ENCODE measurements around the gene SPTBN1.
A peak's percentile ranks its signal among the peaks of the same experiment; 100 is the strongest.

The SPTBN1 gene

DNA sequence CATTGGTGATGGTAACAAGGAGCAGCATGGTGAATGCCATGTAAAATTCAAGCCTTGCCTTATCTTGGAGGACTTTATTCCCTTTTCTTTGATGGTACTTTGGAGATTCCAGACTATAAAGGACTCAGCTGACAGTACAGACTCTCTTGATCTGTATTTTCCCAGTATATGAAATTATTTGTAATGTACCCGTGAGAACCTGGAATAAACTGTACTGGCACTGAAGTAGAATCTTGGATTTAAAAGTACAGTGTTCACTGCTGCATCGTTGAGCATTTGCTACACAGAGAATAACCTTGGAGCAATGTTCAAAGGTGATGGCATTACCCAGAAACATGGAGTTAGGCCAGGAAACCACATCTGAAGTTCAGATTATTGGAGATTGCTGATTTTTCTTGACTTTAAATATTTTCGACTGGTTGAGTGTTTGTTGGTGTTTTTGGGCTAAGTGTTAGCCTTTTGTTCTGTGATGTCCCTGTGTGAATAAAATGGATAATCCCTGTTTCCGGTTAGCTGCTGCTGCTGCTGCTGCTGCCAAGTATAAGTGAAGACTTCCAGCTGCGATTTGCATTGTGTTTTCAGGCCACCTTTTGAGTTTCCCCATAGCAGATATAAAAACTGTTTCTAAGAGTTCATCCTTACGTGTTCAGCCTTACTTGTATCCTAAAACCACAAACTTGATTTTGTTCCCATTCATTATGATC is 122.0 kb downstream of the SPTBN1 start:
- DNase-seq, result no peak

DNA sequence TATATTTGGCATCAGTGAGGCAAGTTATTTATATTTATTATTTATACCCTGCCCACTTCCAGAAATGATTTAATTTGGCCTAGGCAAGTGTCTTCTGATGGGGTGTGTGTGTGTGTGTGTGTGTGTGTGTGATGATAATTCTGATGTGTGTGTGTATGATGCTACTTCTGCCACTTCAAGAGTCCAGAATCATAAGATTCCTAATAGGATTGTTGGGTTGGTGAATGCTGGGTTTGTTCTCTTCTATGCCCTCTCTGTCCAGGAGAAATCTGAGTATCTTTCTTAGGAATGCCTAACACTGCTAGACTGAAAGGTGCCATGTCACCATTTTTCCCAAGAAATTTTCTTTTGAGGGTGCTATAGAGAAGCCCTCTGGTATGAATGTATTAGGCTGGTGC is 122.5 kb downstream of the SPTBN1 start:
- DNase-seq, result no peak

DNA sequence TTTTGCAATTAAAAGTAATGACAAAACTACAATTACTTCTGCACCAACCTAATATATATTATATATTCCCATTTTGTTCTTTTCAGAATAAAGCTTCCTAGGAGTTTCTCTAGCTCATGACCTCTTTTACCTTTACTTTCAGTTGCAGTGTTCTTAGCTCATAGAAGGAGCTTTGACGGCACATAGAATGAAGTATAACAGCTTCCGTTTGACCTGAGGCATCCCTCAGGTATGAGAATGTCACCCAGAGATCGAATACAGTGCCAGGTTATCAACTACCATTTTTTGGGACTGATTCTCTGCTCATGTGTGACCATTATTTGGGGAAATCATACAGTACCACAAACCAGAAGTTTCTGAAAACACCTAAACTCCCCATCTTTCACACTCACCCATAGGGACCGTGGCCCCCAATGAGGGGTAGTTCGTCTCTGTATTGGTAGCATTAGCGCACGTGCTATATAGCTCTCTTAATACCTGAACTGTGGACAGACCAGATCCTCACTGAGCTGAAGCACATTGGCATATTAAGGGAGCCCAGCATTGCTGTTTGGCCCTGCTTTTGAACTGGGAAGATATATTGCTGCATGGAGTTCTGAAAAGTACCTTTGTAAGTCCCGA is 123.0 kb downstream of the SPTBN1 start:
- no peak for DNase-seq

DNA sequence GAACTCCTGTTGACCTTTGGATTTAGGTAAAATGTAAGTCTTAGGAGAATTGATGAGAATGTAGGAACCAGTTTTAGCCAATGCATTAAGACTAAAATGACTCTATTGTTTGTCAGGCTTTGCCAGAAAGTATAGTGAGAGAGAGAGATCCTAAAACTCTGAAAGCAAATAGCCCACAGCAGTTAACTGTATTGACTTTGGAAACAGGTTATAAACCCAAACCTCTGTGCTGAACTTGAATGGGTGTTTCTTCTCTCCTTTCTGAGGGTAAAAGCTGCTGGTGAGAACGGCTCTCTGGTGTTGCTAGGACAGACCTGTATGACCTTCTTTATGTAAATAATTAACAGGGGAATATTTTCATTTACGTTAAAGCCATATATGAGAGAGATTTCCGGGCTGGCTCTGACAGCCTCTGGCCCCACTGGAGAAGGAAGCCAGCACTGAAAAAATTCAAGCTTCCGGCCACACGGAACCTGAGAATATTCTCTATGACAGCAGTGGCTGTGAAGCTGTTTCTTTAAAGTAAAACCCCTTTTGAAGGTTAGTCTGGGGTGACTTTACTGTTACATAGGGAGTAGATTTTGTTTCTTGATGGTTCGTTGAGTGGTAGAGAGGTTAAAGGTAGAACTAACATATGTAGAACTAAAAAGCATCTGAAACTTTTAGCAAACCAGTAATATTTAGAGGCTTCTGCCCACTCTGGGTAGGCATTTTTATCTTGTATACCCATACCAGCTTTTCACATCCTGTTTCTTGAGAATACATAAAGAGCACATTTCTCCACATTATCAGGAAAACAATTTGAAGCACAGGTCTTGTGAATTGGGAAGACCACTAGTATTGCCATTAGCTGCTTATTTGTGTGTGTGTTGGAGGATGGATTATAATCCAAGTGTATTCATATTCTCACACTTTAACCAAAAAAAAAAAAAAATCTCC is 123.8 kb downstream of the SPTBN1 start:
- no peak for DNase-seq

DNA sequence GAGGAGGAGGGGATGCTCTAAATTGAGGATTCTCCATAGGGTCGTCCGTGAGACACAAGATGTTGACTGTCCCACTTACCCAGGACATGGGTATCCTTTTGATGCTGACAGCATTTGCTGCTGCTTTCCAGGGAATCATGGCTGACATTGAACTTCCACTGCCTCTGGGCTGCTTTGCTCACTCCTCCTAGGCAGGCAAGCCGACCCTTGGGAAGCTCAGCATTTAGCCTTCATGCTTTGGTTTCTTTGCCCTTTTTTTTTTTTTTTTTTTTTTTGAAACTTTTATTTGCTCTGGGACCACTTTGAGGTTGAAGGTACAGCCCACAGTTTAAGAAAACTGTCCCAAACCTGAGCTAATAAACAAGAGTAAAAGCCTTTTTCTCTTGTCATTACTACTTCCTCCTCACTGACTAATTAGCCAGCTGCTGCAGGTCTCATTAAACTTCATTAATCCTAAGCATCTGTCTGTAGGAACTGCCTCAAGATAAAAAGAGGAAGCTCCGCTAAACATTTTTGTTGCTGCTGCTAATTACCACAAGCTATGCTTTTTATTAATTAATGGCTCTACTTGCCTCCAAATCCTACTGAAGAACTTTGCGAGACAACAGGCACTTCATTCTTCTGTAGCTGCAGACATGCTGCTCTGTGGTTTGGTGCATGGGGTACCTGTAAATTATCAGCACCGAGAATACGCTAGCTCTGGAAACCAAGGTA is 125.4 kb downstream of the SPTBN1 start:
- peak; percentile 41 for DNase-seq

DNA sequence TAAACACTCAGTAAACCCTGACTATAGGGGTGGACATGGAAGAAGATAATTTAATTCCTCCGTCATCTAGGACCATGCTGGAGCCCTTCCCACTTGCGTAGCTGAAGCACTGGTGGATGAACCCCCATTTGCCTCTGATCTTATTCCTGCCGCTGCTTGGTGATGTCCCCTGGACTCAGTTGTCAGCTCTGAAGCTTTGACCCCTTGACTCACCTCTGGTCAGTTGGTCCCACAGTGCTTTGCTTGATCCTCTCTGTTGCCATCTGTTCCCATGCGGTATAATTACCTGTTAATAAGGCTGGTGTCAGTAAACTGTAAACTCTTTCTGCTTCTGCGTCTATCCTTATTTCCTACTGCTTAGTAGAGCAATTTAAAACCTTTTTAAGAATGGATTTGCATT is 126.9 kb downstream of the SPTBN1 start:
- DNase-seq, result no peak

GRCh38 chr2:54584598-54584997 is 128.5 kb downstream of the SPTBN1 start:
- no peak for DNase-seq

DNA sequence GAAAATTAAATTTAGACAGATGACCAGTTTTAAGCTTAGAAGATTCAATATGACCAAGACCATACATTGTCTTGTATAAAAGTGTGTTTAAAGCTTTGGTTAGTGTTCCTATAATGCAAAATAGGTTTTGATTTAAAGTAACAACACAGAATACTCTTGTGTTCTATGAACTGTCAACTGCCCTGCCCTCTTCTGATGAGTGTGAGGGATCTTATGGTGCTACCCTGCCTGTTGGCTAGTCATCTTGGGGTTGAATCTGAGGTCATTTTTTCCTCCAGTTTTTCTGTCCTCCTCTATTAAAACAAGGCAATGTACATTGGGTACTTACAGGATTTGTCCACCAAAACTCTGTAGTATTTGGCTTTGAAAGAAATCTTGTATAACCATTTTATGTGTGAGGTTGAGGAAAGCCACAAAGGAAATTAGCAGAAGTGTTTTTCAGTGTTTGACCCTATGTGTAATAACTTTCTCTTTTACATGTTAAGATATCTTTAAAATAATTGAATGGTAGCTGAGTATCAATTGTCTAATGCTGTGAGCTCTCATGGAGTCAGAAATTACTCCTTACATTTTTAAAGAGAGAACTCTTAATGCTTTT is 129.1 kb downstream of the SPTBN1 start:
- no peak for DNase-seq

DNA sequence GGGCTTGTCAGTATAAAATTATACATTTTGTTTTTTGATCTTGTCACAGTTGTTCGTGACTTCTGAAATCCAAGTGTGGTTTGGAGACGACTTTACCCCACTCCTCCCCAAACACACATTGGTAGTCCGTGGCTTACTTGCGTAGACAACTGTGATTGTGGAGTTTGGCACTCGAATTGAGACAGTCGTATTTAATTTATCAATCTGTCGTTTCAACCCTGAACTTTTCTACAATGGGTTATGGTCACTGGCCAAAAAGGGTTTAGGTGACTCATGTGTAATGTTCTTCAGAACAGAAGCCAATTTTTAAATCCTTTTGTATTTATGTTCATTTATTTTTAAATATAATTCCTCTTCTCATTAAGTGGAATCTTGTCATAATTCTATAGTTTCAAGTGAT is 129.9 kb downstream of the SPTBN1 start:
- no peak for DNase-seq

- DNase-seq, result no peak
Measured at GRCh38 chr2:54586494-54586893, 130.4 kb downstream of the SPTBN1 start.

- no peak for DNase-seq
Measured at GRCh38 chr2:54587171-54588016, 131.3 kb downstream of the SPTBN1 start.

DNA sequence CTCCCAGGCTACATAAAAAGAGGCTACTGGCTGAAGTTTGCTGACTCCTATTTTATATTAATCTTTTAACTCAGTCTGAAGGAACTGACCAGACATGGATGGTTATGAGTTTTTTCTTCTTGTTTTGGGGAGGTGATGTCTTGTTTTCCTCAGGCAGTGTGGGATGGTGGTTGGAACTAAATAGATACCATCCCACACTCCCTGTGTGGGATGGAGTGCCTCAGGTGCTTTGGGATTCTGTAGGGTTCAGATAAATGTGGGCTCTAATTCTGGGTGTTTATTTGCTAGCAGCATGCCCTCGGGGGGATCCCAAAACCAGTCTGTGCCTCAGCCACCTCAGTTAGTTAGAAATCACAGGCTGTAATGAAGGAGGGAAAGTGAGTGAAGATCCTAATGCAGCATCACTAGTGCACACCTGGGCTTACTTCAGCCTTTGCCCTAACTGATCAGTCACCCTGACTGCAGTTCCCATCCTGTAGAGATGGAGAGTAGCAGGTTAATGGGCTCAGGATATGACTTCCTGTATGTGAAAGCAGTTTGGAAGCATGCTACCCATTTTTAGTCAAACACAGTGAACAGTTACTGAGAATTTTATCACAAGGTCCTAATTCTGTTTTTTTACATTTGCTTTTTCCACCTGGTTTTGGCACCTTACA is 132.2 kb downstream of the SPTBN1 start:
- no peak for DNase-seq

- DNase-seq, result no peak
Measured at GRCh38 chr2:54589038-54589339, 132.9 kb downstream of the SPTBN1 start.

DNA sequence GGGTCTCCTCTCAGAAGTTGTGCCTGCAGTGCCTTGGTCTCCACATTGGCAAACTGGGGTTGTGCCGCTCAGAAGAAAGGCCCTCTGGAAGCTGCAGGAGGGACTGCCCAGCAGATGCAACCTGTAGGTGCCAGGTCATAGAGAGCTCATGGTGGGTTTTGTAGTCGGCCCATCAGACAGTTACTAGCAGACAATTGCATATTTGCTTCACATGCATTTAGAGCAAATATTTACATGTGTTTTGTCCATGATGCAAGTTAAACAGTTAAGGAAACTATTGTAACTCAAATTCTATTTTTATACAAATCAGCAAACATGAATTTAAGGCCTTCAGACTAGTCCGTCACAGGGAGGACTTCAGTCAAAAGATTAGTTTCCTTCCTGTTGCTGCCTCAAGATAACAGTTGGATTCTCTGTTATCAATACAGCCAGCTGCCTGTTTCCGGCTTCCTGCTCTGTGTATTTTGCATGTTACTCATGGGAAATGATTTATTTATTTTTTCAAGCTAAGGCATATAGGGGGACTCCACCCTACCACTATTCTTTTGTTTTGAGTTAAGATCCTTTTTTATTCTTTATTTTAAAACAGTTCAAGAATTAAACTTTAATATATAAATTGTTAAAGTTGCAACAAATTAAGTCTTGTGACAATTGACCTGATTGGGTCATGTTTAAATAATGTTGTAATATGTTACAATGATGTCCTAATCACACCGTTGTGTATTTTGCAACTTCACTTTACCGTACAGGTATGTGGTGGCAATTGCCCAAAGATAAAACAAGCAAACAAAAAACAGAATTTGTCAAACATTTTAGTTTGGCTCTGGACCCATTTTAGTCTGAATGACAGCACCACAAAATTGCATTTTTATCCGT is 133.5 kb downstream of the SPTBN1 start:
- no peak for DNase-seq

DNA sequence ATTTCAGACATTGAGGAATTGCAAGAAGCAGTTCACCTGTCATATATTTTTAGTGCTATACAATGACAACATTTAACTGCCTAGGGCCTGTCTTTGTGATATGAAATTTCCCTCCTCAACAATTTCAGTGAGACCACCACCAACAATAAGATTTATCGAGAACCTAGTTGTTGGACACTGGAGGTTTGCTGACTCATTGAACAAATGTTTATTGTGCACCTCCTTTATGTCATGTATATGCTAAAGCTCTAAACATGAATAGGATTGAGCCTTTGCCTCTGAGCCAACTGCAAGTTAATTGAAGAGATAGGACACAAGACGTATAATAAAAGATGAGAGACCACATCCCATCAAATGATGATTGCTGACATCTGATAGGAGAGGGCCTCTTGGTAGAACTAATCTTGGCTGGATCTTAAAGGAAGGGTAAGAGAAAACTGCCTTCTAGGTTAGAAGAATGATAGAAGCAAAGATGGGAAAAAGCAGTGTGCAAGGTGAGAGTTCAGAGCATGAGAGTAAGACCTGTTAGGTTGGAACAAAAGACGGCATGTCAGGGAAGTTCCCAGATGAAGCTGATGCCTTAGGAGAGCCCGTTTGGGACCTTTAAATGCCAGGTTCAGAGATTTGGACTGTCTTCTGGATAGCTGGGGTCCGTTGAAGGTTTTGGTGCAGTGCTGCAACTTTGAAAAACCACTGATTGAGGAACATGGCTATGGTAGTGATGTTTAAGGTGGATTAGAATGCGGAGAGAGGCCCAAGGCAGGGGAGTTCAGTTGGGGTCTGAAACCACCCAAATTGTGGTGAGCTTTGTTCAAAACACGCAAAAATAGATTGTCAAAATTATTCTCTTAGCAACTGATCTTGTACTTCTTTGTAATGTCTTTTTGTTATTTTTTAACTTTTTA is 134.3 kb downstream of the SPTBN1 start:
- no peak for DNase-seq

GRCh38 chr2:54591551-54591950 is 135.4 kb downstream of the SPTBN1 start:
- no peak for DNase-seq

DNA sequence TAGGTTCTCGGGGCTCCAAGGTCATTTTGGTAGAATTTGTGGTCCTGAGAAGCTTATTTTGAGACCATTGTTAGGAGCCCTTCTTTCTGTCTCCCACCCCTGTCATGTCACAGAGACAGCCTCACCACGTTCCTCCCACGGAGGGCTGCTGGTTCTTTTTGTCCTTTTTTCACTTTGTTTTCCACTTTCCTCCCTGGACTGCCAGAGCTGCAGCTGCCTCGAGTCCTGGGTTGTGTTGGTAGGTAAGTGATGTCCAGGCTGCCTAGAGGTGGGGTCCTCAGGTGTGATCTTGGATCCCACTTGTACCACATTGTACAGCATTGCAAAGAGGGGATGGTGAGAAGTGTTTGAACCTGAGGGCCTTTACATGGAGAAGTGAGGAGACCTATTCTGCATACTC is 137.1 kb downstream of the SPTBN1 start:
- DNase-seq, result no peak

- no peak for DNase-seq
Measured at GRCh38 chr2:54594048-54594447, 137.9 kb downstream of the SPTBN1 start.

DNA sequence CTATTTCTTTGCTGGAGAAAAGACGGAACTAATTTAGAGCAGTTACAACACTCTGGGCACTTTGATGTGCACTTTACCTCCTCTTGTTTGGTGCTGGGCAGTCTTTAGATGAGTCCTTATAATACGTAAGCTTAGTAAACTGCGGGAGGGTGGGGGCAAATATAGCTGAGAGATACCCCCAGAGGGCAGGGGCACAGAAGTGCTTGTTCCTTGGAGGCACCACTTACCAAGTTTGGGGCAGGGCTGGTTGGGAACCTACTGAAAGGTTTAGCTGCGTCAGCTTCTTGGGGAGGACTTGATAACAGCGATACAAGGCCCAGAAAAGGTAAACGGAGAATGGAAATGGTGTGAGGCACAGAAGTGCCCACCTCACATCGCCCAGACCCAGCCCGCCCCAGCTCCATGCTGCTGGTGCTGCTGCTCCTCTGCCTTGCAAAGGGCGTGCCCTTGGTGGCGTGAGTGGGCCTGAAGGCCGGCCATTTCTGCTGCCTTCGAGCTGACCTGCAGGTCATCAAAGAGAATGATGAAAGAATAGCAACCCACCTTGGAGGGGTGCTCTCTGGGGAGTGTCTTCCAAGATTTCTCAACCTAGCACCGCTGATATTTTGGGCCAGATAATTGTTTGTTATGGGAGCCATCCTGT is 139.2 kb downstream of the SPTBN1 start:
- DNase-seq, result no peak
